SJSA1 (cell line): Measurements from ENCODE around the gene PTCH1. TPM values are rescaled to one million over a fixed set of nuclear protein-coding genes. Genes with fewer than 3 reads are reported as not detected.

Source experiments
- DNase-seq, 2 experiments: peaks; one replicate each; pipeline ENCODE4 v3.0.0-alpha.2; 2015 to 2020; ENCODE audit warnings: low spot score in 2 of 2, low read depth in 1 of 2
- H3K27ac ChIP-seq: fragments of 250-450 bp; sonication (Bioruptor Pico); 2 replicates; pipeline ENCODE4 v1.5.1; 2020; ENCODE audit warnings: mild to moderate bottlenecking, moderate library complexity
- H3K27me3 ChIP-seq: fragments of 250-450 bp; sonication (Bioruptor Pico); replicated peaks from 2 replicates; pipeline ENCODE4 v1.5.1; 2020; ENCODE audit warnings: mild to moderate bottlenecking, moderate library complexity
- H3K36me3 ChIP-seq: fragments of 250-450 bp; sonication (Bioruptor Pico); 2 replicates; pipeline ENCODE4 v1.5.1; 2020; ENCODE audit warnings: mild to moderate bottlenecking
- H3K4me1 ChIP-seq: fragments of 250-450 bp; sonication (Bioruptor Pico); replicated peaks from 2 replicates; pipeline ENCODE4 v1.6.1; 2021; ENCODE audit warnings: mild to moderate bottlenecking
- H3K4me3 ChIP-seq: fragments of 250-450 bp; sonication (Bioruptor Pico); 2 replicates; pipeline ENCODE4 v1.5.1; 2020; ENCODE audit warnings: mild to moderate bottlenecking
- H3K9me3 ChIP-seq: fragments of 250-450 bp; sonication (Bioruptor Pico); replicated peaks from 2 replicates; pipeline ENCODE4 v1.5.1; 2020; ENCODE audit warnings: mild to moderate bottlenecking
- total RNA-seq: library from RNA; depleted of rRNA; stranded (reverse); fragments of >200 nt; shearing (Covaris generic); gene quantifications from 2 replicates; pipeline ENCODE4 v1.2.3, GENCODE V29; 2014

Gene PTCH1
- total RNA-seq, 1 experiment from 2014 or later = 56.4 TPM

DNA sequence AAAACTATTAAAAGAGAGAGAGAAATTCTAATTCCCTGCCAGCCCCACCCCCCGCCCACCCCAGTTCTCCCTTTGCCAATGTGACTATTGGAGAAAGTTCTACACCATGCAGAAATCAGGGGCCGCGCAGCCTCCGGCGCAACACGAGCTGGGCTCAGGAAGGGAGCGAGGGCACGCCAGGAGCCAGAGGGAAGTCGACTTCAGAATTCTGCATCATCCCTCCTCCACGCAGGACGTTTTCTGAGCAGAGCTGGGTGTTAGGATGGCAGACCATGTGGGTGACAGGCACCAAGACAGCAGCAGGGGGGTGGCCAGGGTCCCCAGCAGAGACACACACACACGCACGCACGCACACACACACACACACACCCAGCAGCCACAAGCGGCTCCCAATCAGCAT is 72.6 kb downstream of the PTCH1 start:
- no peak for DNase-seq
- no peaks in the 10 kb centered on the region for H3K9me3 ChIP-seq
- H3K36me3 ChIP-seq = peaks cover 76% of the 10 kb centered on the region
- H3K4me3 ChIP-seq = no peak overlapping the region
- H3K4me1 ChIP-seq = 0 out of 2 replicates have a peak, but pooled peaks cover 7% of the 10 kb centered on the region
- H3K27me3 ChIP-seq = no peaks in the 10 kb centered on the region
- H3K27ac ChIP-seq = no peak overlapping the region

DNA sequence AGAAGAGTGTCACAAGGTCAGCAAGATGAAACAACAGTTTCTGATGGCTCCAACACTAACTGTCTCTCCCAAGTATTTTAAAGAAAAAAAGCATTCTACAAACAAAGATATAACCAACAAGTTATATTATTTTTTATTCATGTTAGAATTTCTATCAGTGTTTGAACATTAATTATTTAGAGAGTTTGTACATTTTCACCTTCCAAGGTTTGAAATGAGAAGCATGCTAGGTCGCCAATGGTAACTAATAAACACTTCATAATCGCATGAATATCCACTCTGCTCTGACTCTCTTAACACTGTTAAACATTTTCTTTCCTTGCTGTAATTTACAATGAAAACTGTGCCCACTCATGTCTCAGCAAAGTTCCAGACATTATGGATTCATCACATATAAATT is 73.5 kb downstream of the PTCH1 start:
- Histone ChIP-seq H3K36me3 (peaks cover 68% of the 10 kb centered on the region), H3K4me1 (0 out of 2 replicates have a peak, but pooled peaks cover 7% of the 10 kb centered on the region)

DNA sequence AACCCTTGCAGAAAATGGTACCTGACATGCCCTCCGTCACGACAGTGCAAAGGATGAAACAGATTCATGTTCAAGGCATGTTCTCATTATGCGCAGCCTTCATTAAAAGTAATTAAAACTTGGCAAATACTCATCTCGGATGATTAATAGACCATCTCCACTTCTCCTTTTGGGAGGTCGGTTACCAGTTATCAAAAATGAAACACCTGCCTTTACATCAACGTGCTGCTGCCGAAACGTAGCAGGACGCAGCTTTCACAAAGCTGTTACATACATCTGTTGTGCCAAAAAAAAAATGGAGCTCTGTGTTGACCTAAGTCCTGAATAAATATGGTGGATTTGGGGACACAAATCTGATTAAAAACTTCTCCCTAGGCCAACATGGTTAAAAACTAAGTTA is 75.7 kb downstream of the PTCH1 start:
- H3K36me3 ChIP-seq = peaks cover 46% of the 10 kb centered on the region
- H3K27me3 ChIP-seq = no peaks in the 10 kb centered on the region
- H3K4me3 ChIP-seq = no peak overlapping the region
- no peaks in the 10 kb centered on the region for H3K9me3 ChIP-seq
- DNase-seq = no peak
- no peak overlapping the region for H3K27ac ChIP-seq
- peaks cover 14% of the 10 kb centered on the region; the same call in 1 of the 2 replicates for H3K4me1 ChIP-seq

More for the DNA sequence above, 73.5 kb downstream of the PTCH1 start:
- Histone ChIP-seq H3K27ac (no peak overlapping the region), H3K4me3 (no peak overlapping the region), H3K9me3 (no peaks in the 10 kb centered on the region), H3K27me3 (no peaks in the 10 kb centered on the region)
- DNase-seq = no peak

DNA sequence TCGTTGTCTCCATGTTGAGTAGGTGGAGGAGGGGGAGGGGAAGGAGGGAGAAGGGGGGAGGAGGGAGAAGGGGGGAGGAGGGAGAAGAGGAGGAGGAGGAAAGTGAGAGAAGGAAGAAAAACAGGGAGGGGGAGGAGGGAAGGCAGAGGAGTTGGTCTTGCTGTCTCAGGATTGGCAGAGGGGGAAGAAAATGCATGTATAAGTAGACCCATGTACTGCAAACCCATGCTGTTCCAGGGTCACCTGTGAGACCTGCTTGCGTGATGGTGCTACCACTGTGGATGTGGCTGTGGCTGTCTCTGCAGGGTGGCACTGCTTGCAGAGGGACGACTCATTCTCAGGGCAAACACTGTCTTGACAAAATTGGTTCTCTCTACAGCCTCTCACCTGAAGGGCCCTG is 76.3 kb downstream of the PTCH1 start:
- peaks cover 14% of the 10 kb centered on the region; the same call in 1 of the 2 replicates for H3K4me1 ChIP-seq
- no peaks in the 10 kb centered on the region for H3K27me3 ChIP-seq
- DNase-seq = no peak
- H3K27ac ChIP-seq = no peak overlapping the region
- H3K36me3 ChIP-seq = peaks cover 39% of the 10 kb centered on the region
- H3K4me3 ChIP-seq = no peak overlapping the region
- H3K9me3 ChIP-seq = no peaks in the 10 kb centered on the region

DNA sequence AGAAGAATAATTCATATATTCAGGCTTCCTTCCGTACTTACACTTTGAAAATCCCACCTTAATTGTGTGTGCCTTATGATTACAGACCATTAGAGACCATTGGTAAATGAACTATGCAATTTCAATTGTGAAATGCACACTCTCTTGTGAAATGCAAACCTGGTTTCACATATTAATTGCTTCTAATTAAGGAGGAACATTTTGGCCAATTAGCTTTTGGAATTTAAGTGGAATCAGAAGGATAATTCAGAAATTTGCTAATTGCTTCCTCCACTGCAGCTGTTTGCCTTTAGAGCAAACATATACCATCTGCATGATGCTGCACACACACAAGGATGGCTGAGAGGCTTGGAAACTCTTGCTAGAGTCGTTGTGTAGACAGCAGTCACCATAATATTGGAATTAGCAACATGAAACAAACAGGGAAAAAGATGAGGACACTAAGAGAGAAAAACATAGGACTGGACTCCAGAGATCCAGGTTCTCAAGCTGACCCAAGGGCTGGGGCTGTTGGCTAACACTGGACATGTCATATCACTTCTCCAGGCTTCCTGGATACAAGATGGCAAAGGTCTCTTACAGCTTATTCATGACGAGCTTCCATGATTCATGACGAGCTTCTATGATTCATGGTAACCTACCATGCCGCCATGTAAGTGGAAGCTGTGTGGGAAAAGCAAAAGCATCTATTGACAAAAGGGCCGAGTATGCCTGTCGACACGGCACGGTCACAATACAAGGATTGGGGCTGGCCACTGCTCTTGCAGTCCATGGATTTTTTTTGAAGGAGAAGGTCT is 78.0 kb downstream of the PTCH1 start:
- Histone ChIP-seq H3K27me3 (no peaks in the 10 kb centered on the region), H3K36me3 (peaks cover 25% of the 10 kb centered on the region), H3K27ac (no peak overlapping the region), H3K4me1 (peaks cover 14% of the 10 kb centered on the region; the same call in 1 of the 2 replicates), H3K9me3 (no peaks in the 10 kb centered on the region), H3K4me3 (no peak overlapping the region)
- DNase-seq = no peak

DNA sequence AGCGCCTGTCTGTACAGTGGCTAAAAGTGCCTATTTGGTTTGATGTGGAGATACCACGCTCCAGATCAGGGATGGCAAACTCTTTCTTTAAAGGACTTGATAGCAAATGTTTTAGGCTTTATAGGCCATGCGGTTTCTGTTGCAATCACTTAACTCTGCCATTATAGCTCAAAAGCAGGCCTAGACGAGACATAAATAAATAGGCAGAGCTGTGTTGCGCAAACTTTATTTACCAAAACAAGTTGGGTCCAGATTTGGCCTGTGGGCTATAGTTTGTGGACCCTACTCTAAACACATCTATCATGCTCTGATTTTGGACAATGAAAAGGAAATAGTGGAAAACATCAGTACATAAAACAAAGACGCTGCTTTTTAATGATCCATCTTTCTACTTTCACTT is 79.2 kb downstream of the PTCH1 start:
- H3K4me1 ChIP-seq = peaks cover 14% of the 10 kb centered on the region; the same call in 1 of the 2 replicates
- H3K27me3 ChIP-seq = no peaks in the 10 kb centered on the region
- no peak overlapping the region for H3K27ac ChIP-seq
- peaks cover 13% of the 10 kb centered on the region for H3K36me3 ChIP-seq
- H3K4me3 ChIP-seq = no peak overlapping the region
- no peak for DNase-seq
- H3K9me3 ChIP-seq = no peaks in the 10 kb centered on the region

DNA sequence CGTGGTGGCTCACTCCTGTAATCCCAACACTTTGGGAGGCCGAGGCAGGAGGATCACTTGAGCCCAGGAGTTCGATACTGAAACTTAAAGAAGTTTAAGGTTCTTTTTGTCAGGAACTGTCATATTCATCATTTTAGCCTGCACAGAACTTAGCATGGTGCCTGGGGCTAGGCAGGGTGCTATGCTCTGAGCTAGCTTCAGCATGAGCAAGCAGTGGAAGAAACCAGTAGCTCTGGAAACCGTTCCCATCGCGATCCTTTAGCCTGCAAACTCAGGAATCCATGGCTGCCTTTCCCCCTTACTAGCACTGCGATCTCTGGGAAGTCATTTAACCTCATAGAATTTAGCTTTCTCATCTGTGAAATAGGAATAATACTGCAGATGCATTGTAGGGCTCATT is 80.4 kb downstream of the PTCH1 start:
- DNase-seq = no peak

DNA sequence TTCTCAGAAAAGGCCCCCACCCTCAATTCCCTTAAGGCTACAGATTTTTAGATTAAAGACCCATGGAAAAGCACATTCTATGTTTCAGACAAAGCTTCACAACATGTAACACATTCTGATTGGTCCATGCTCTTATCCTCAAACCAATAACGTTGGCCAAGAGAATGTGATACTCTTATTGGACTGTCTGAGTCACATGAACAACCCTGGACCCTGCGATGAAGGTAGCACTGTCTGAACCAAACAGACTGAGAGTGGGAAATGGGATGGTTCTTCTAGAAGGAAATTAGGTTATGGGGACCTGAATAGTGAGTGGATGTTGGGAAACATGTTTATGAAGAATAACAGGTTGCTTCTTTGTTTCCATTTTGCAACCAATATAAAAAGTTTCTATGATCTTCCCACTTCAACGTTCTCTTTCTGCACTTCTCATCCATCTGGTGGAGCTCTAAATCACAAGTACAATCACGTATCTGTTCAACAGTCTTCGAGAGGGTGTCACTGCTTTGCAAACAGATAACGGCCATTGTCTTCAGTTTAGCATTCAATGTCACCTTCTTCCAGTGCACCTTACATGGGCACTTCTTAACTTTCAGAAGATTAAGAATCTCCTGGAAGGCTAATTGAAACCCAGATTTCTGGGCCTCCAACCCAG is 81.6 kb downstream of the PTCH1 start:
- Histone ChIP-seq H3K4me3 (no peak overlapping the region), H3K27ac (no peak overlapping the region), H3K27me3 (no peaks in the 10 kb centered on the region), H3K9me3 (no peaks in the 10 kb centered on the region; the same call in 1 of the 2 replicates), H3K36me3 (no peaks in the 10 kb centered on the region), H3K4me1 (peaks cover 7% of the 10 kb centered on the region; the same call in 1 of the 2 replicates)
- DNase-seq = no peak

More for the DNA sequence above, 80.4 kb downstream of the PTCH1 start:
- no peak overlapping the region for H3K4me3 ChIP-seq
- H3K27me3 ChIP-seq = no peaks in the 10 kb centered on the region
- no peaks in the 10 kb centered on the region for H3K9me3 ChIP-seq
- no peak overlapping the region for H3K27ac ChIP-seq
- H3K4me1 ChIP-seq = peaks cover 10% of the 10 kb centered on the region; the same call in 1 of the 2 replicates
- 0 out of 2 replicates have a peak, but pooled peaks cover 4% of the 10 kb centered on the region for H3K36me3 ChIP-seq

DNA sequence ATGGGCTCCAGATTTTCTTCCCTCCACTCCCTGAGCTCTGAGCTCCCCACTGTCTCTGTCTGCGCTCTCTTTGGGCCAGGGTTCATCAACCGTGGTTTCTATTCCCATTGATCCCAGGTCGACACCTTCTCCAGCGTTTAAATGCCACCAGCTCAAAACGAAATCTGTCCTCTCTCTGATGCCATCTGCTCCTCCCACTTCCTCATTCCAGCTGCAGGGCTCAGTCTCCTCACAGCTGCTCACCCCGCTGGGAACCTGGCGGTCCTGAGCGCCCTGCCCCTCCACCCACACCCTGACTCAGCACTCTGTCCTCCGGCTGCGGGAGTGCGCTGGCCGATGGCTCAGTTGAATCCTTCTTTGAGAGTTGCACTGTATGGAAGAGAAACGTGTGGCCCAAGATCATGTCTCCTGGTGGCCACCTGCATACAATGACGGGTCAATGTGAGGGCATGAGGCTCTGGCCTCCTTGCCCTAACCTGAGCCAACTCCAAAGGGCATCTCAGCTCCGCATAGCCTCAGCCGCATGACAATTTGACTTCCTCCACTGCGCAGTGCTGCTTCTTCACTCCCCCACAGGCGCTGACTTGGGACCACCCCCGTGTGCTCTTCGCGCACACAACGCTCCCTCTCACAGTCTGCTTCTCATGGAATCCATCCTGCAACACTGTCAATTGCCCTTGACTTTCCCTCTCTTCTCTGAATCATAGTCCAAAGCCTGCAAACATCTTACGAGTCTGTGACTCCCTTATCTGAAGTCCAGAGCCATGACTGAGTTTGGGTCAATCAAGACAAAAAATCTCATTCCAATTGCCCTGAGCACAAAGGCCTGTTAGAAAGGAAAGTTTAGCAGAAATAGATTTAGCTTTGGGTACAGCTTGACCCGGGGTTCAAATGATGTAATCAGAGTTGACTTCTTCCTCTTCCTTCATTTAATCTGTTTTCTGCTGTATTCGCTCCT is 82.4 kb downstream of the PTCH1 start:
- no peak overlapping the region for H3K27ac ChIP-seq
- no peaks in the 10 kb centered on the region for H3K27me3 ChIP-seq
- no peak overlapping the region for H3K4me3 ChIP-seq
- peaks cover 7% of the 10 kb centered on the region; the same call in 1 of the 2 replicates for H3K4me1 ChIP-seq
- no peaks in the 10 kb centered on the region; the same call in 1 of the 2 replicates for H3K9me3 ChIP-seq
- no peak for DNase-seq
- H3K36me3 ChIP-seq = no peaks in the 10 kb centered on the region

DNA sequence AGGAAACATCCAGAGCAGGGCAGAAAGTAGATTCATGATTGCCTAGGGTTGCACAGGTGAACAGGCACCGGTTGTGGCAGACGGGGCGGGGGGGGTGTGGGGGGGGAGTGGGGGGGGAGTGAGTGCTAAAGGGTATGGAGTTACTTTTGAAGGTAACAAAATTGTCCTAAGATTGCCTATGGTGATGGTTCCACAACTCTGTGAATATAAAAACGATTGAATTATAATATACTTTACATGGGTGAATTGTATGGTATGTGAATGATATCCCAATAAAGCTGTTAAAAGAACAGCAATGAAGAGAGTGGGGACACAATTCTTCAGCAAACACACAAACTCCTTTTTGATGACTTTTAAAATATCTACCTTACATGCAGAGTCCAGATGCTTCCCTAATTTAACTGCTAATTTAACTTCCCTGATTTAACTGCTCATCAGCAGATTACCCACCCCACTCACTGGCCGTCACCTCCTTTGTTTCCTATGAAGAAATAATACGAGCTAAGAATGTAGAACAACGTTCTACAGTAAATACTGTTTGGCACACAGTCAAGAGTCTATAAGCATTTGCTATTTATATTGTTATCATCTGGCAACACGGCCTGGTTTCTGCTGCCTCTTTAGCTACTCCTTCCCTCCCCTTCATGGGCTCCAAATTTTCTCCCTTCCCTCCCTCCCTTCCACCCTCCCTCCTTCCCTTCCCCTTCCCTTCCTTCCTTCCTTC is 83.5 kb downstream of the PTCH1 start:
- no peak for DNase-seq
- no peak overlapping the region for H3K4me3 ChIP-seq
- no peaks in the 10 kb centered on the region for H3K27me3 ChIP-seq
- H3K27ac ChIP-seq = no peak overlapping the region
- H3K9me3 ChIP-seq = no peaks in the 10 kb centered on the region; the same call in 1 of the 2 replicates
- H3K4me1 ChIP-seq = peaks cover 7% of the 10 kb centered on the region; the same call in 1 of the 2 replicates
- no peaks in the 10 kb centered on the region for H3K36me3 ChIP-seq

DNA sequence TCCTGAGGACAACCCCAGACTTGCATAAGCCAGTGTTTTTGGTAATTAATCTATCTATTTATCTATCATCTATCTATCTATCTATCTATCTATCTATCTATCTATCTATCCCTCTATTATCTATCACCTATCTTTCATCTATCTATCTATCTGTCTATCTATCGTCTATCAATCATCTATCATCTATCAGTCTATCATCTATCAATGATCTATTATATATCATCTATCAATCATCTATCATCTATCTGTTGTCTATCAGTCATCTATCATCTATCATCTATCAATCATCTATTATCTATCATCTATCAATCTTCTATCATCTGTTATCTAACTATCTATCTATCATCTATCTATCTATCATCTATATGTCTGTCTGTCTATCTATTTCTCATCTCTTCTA is 85.5 kb downstream of the PTCH1 start:
- DNase-seq = no peak
- Histone ChIP-seq H3K27me3 (no peaks in the 10 kb centered on the region), H3K36me3 (no peaks in the 10 kb centered on the region), H3K4me3 (no peak overlapping the region), H3K27ac (no peak overlapping the region), H3K9me3 (no peaks in the 10 kb centered on the region; the same call in 1 of the 2 replicates), H3K4me1 (peaks cover 11% of the 10 kb centered on the region)

DNA sequence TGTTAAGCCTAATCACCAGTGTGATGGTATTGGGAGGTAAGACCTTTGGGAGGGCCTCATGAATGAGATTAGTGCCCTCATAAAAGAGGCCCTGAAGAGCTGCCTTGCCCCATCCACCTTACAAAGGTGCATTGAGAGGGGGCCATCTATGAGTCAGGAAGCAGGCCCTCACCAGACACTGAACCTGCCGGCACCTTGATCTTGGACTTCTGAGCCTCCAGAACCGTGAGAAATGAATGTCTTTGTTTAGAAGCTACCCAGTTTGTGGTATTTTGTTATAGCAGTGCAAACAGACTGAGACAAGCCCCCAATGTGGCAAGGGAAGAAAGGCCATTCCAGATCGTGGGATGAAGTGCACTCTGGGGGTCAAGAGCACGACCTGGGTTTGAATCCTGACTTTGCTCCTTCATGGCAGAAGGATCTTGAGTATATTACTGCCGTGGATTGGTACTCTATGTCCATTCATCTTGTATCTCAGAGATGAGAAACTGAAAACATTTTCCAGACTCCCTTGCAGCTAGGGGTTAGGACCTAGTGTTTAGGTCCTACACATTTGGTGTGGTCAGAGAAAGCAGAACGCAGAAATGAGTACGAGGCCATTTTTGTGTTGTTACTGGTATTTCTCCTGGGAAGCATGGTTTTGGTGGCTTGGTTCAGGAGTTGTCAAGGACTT is 86.7 kb downstream of the PTCH1 start:
- Histone ChIP-seq H3K36me3 (no peaks in the 10 kb centered on the region), H3K4me3 (no peak overlapping the region), H3K4me1 (peaks cover 19% of the 10 kb centered on the region), H3K9me3 (no peaks in the 10 kb centered on the region; the same call in 1 of the 2 replicates), H3K27me3 (no peaks in the 10 kb centered on the region), H3K27ac (no peak overlapping the region)
- DNase-seq = no peak
